HepG2 (cell line): ENCODE measurements around the gene MFSD11. TPM values are rescaled to one million over a fixed set of nuclear protein-coding genes. Genes with fewer than 3 reads are reported as not detected.
A peak's percentile ranks its signal among the peaks of the same experiment; 100 is the strongest.

ENCODE experiments used
- HNRNPLL ChIP-seq: fragments of 200-400 bp; formaldehyde crosslinking; IDR thresholded peaks from 2 replicates; pipeline ENCODE4 v1.6.1; 2017; ENCODE audit warnings: mild to moderate bottlenecking, low read depth, low read length; ENCODE audit not compliant: poor library complexity, severe bottlenecking
- JDP2 ChIP-seq: sonication (generic); formaldehyde crosslinking; IDR thresholded peaks from 2 replicates; pipeline ENCODE4 v1.8.1; 2022; ENCODE audit warnings: missing genetic modification reagents, borderline replicate concordance
- SPEN ChIP-seq: sonication (generic); formaldehyde crosslinking; IDR thresholded peaks from 2 replicates; pipeline ENCODE4 v1.5.1; 2020; ENCODE audit warnings: low read depth, mild to moderate bottlenecking, missing genetic modification reagents
- TBX2 ChIP-seq: sonication (generic); formaldehyde crosslinking; IDR thresholded peaks from 2 replicates; pipeline ENCODE4 v1.5.0; 2020; ENCODE audit warnings: missing genetic modification reagents, mild to moderate bottlenecking, borderline replicate concordance
- U2AF2 ChIP-seq: fragments of 200-400 bp; formaldehyde crosslinking; IDR thresholded peaks from 2 replicates; pipeline ENCODE4 v1.6.1; 2017; ENCODE audit warnings: low read depth, mild to moderate bottlenecking, low read length
- ZNF138 ChIP-seq: sonication (generic); formaldehyde crosslinking; IDR thresholded peaks from 2 replicates; pipeline ENCODE4 v1.5.0; 2020; ENCODE audit warnings: mild to moderate bottlenecking, low read depth, missing genetic modification reagents
- ZNF609 ChIP-seq: sonication (generic); formaldehyde crosslinking; IDR thresholded peaks from 2 replicates; pipeline ENCODE4 v1.4.0; 2020; ENCODE audit warnings: mild to moderate bottlenecking, missing genetic modification reagents, borderline replicate concordance
- ZNF788 ChIP-seq: sonication (generic); formaldehyde crosslinking; IDR thresholded peaks from 2 replicates; pipeline ENCODE4 v1.5.0; 2020; ENCODE audit warnings: mild to moderate bottlenecking, missing genetic modification reagents, borderline replicate concordance
- ZNF883 ChIP-seq: sonication (generic); formaldehyde crosslinking; IDR thresholded peaks from 2 replicates; pipeline ENCODE4 v1.5.1; 2020; ENCODE audit warnings: mild to moderate bottlenecking, missing genetic modification reagents; ENCODE audit errors: not compliant biosample characterization
- polyA plus RNA-seq, 8 experiments: library from polyadenylated mRNA; depleted of rRNA in 3 of 8; stranded (reverse) in 7 of 8; unstranded in 1 of 8; fragments of >200 nt; fragmentation: Illumina TruSeq in 4 of 8; extraction: Trizol in 4 of 8; gene quantifications; 2 replicates each; pipeline versions ENCODE4 v1.2.1 to v1.2.3, GENCODE V29; 2011 to 2016; ENCODE audit warnings: low read depth in 4 of 8, missing spikeins in 1 of 8, mixed read lengths in 1 of 8; ENCODE audit not compliant: insufficient read depth in 1 of 8
- total RNA-seq, 5 experiments: library from RNA; depleted of rRNA; stranded (reverse); fragments of >200 nt; fragmentation: Illumina TruSeq; extraction: Trizol; gene quantifications; 2 replicates each; pipeline ENCODE4 v1.2.3, GENCODE V29; 2016; ENCODE audit warnings: low read depth in 1 of 5
- TF ChIP-seq, protein P1 (sequence below): sonication (generic); formaldehyde crosslinking; IDR thresholded peaks from 2 replicates; pipeline ENCODE4 v1.4.0; 2020; ENCODE audit warnings: missing genetic modification reagents, borderline replicate concordance
- TF ChIP-seq, protein P2 (sequence below): sonication (generic); formaldehyde crosslinking; IDR thresholded peaks from 2 replicates; pipeline ENCODE4 v1.5.0; 2020; ENCODE audit warnings: missing genetic modification reagents
- TF ChIP-seq, protein P3 (sequence below): sonication (generic); formaldehyde crosslinking; IDR thresholded peaks from 2 replicates; pipeline ENCODE4 v1.4.0; 2020; ENCODE audit warnings: missing genetic modification reagents, mild to moderate bottlenecking, borderline replicate concordance

MFSD11 gene
- total and polyA plus RNA-seq, 2 of the 13 experiments (the other 11 are each of a cell fraction or from before 2014, with no cell fraction given) = 26.1 to 36.3 TPM

DNA sequence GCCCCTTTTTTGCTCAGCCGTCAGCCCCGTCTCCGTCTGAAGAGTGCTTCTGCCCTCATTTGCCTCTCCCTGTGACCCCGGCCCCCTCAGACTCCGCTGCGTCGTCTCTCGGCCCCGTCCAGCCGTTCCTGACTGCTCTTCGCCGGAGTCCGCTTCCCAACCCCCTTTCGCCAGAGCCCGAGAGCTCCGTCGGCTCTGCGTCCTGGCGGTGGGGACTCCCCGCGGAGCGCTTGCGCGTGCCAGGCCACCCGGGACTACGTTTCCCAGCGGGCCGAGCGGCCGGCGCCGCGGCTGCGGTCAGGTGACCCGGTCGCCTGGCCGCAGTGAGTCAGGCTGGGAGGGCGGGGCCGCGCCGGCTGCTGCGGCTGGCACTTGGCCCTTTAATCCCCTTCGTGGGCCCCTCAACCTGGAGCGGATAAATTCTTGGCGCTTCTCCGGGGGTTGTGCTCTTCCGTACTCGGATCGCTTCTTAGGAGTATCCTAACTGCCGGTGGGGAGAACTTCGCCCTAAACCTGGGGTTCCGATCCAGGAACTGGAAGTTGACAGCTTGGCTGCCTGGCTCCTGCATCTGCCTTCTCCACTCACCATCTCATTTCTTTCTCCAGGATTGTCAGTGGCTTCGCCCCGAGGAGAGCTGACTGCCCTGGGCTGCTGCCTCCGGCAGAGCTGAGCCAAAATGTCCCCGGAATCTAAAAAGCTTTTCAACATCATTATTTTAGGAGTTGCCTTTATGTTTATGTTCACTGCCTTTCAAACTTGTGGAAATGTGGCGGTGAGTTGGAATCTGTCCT, at the start of gene MFSD11 (continued):
- TF ChIP-seq SPEN (CRISPR knock-in tag) = peak; percentile 46
- 0 out of 2 replicates have a peak, but pooled peaks have one; percentile 19 for TF ChIP-seq U2AF2
- TF ChIP-seq, protein P1, sequence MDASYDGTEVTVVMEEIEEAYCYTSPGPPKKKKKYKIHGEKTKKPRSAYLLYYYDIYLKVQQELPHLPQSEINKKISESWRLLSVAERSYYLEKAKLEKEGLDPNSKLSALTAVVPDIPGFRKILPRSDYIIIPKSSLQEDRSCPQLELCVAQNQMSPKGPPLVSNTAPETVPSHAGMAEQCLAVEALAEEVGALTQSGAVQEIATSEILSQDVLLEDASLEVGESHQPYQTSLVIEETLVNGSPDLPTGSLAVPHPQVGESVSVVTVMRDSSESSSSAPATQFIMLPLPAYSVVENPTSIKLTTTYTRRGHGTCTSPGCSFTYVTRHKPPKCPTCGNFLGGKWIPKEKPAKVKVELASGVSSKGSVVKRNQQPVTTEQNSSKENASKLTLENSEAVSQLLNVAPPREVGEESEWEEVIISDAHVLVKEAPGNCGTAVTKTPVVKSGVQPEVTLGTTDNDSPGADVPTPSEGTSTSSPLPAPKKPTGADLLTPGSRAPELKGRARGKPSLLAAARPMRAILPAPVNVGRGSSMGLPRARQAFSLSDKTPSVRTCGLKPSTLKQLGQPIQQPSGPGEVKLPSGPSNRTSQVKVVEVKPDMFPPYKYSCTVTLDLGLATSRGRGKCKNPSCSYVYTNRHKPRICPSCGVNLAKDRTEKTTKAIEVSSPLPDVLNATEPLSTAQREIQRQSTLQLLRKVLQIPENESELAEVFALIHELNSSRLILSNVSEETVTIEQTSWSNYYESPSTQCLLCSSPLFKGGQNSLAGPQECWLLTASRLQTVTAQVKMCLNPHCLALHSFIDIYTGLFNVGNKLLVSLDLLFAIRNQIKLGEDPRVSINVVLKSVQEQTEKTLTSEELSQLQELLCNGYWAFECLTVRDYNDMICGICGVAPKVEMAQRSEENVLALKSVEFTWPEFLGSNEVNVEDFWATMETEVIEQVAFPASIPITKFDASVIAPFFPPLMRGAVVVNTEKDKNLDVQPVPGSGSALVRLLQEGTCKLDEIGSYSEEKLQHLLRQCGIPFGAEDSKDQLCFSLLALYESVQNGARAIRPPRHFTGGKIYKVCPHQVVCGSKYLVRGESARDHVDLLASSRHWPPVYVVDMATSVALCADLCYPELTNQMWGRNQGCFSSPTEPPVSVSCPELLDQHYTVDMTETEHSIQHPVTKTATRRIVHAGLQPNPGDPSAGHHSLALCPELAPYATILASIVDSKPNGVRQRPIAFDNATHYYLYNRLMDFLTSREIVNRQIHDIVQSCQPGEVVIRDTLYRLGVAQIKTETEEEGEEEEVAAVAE (CRISPR knock-in tag) = peak; percentile 70; the same call in 1 of the 2 replicates
- TF ChIP-seq ZNF788 (CRISPR knock-in tag) = peak; percentile 11; the same call in 1 of the 2 replicates
- TF ChIP-seq, protein P2, sequence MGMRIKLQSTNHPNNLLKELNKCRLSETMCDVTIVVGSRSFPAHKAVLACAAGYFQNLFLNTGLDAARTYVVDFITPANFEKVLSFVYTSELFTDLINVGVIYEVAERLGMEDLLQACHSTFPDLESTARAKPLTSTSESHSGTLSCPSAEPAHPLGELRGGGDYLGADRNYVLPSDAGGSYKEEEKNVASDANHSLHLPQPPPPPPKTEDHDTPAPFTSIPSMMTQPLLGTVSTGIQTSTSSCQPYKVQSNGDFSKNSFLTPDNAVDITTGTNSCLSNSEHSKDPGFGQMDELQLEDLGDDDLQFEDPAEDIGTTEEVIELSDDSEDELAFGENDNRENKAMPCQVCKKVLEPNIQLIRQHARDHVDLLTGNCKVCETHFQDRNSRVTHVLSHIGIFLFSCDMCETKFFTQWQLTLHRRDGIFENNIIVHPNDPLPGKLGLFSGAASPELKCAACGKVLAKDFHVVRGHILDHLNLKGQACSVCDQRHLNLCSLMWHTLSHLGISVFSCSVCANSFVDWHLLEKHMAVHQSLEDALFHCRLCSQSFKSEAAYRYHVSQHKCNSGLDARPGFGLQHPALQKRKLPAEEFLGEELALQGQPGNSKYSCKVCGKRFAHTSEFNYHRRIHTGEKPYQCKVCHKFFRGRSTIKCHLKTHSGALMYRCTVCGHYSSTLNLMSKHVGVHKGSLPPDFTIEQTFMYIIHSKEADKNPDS (CRISPR knock-in tag) = 0 out of 2 replicates have a peak, but pooled peaks have one; percentile 49
- TF ChIP-seq, protein P3, sequence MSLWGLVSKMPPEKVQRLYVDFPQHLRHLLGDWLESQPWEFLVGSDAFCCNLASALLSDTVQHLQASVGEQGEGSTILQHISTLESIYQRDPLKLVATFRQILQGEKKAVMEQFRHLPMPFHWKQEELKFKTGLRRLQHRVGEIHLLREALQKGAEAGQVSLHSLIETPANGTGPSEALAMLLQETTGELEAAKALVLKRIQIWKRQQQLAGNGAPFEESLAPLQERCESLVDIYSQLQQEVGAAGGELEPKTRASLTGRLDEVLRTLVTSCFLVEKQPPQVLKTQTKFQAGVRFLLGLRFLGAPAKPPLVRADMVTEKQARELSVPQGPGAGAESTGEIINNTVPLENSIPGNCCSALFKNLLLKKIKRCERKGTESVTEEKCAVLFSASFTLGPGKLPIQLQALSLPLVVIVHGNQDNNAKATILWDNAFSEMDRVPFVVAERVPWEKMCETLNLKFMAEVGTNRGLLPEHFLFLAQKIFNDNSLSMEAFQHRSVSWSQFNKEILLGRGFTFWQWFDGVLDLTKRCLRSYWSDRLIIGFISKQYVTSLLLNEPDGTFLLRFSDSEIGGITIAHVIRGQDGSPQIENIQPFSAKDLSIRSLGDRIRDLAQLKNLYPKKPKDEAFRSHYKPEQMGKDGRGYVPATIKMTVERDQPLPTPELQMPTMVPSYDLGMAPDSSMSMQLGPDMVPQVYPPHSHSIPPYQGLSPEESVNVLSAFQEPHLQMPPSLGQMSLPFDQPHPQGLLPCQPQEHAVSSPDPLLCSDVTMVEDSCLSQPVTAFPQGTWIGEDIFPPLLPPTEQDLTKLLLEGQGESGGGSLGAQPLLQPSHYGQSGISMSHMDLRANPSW = peak; percentile 95
- no peak for TF ChIP-seq JDP2
- TF ChIP-seq ZNF883 = peak; percentile 71
- peak; percentile 70; the same call in 1 of the 2 replicates for TF ChIP-seq ZNF138 (CRISPR knock-in tag)
- TF ChIP-seq TBX2 = peak; percentile 72
- peak; percentile 83 for TF ChIP-seq HNRNPLL
- TF ChIP-seq ZNF609 (CRISPR knock-in tag) = peak; percentile 63
